ENCODE data around the gene TPM1.
"Not testable (repeated sequence)": the region's sequence is repeated elsewhere in the genome, so short reads cannot be mapped to it uniquely, and the experiment has no call there.

Gene TPM1

DNA sequence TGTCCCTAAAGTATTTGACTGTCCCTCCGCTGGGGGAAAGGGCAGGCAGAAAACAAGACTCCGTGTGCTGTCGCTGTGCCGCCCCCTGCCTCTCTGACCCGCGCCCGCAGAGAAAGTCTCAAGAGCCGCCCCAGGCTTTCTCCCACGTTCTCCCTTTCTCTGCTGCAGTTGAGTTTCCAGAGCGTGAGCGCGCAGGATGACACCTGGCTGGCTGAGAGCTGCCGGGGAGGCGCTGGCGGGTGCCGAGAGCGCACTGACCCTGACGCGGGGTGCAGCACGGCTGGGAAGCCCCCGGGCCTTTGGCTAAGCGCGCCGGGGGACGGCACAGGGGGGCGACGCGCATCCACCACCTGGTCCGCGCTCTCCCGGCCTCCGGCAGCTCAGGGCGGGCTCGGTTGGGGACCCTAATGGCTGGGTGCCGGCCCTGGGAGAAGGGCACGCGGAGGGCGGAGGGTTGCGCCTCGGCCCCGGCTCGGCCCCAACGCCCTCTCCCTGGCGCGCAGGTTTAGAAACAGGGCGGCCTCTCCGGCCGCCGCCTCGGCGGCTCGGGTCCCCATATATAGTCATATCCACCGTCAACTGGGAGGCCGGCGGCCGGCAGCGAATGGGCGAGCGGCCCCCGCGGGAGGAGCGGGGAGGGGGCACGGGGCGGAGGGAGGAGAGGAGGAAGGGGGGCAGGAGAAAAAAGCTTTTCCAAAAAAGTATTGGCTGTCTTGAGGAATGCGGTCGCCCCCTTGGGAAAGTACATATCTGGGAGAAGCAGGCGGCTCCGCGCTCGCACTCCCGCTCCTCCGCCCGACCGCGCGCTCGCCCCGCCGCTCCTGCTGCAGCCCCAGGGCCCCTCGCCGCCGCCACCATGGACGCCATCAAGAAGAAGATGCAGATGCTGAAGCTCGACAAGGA, at the start of gene TPM1:
Gene TPM1 (plus strand): TSS at position 774 of the 903 bp plus-strand sequence. CDS start 83 bp downstream, at position 857.
- peak; percentile 87 for DNase-seq (ENCODE audit: low read depth)

GRCh38 chr15:62993066-62993465, 49.5 kb upstream of the TPM1 start:
- no peak for DNase-seq (ENCODE audit: low read depth)

DNA sequence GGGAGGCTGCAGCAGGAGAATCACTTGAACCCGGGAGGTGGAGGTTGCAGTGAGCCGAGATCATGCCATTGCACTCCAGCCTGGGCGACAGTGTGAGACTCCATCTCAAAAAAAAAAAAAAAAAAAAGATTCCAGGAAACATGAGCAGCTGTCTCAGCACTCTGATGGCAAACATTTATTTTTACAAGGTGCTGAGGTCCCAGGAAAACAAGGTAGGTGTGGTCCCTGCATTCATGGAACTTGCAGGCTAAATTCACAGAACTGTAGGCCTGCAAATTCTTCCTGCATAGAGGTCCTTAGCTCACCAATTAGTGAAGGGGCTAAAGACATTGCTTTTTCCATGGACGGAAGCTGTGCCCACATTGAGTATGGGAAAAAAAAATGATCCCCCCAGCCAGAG, 48.9 kb upstream of the TPM1 start:
- DNase-seq (ENCODE audit: low read depth): not testable (repeated sequence)

DNA sequence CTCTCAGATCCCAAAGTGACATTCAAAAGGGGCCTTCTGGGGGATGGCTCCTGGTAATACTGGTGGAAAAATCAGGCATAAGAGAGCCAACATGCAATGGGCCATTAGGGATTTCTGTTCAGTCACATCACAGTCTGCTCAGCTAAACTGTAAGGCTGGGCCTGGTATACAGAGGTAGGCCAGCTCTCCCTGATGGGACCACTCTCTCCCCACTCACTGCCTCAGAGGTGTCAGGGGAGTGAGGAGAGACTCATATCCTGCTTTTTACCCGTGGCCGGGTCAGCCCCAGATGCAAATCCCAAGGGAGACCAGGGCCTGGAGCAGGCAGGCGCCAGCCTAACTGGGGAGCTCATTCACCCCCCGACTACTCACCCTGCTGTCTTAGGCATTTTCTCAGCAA, 48.1 kb upstream of the TPM1 start:
- DNase-seq (ENCODE audit: low read depth): no peak

- peak; percentile 75 for DNase-seq (ENCODE audit: low read depth)
Observed at GRCh38 chr15:62994975-62995681, 47.4 kb upstream of the TPM1 start.

DNA sequence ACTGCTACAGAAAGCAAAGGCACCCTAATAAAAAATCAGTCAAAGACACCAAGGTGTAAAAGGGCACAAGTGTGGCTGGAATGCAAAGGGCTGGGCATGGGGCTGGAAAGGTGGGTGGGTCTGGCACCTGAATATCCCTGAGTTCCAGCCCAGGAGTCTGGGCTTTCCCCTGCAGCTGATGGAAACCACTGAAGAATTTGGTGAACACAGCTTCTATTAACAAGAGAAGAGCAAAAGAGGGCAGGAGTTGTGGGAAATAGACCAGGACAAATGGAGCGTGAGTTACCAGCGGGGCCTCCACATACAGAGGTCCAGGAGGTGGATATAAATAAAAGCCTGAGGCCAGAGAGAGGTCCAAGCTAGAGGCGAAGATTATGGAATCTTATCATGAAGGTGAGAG, 45.1 kb upstream of the TPM1 start:
- DNase-seq (ENCODE audit: low read depth): no peak

DNA sequence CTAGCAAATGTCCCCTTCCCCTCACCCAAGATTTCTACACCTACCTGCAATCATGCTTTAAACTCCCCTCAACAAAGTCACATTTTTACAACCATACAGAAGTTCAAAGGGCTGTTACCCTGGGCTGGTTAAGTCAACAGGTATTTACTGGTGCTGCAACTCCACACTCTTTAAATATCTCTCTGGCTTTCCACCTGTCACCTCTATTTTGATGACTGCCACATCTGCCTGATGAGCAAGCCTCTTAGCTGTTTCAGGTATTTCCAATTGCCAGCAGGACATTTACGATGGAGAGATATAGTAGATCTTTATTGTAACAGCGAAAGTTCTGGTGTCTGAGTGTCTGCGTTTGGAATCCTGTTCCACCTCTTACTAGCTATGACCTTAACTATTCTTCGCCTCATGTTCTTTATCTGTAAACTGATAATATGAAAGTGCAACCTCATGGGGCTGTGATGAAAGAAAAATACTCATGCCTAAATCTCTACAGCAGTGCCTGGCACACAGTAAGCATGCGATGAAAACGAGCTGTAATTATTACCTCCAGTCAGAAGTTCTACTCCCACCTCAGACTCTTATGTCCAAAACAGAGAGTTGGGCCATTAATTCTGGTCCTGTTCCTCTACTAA, 44.2 kb upstream of the TPM1 start:
- no peak for DNase-seq (ENCODE audit: low read depth)

DNA sequence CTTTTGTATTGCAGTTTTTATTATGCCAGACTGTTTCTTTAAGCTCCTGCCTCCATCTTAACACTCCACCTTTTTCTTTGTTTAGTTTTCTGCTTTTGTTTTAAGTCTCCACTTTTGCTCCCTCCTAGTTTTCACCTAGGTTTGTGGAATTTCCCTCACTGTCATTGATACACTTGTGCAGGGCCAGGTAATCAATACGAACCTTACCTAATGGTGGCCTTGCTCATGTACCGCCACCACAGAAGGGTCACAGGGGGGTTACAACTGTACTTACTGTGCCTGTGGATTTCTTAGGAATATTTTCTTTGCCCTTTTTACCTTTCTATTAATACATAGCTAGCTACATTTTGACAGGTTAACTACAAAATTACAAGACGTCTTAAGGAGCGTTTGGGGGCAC, 43.4 kb upstream of the TPM1 start:
- DNase-seq (ENCODE audit: low read depth): no peak

GRCh38 chr15:62999923-63000561, 42.5 kb upstream of the TPM1 start:
- no peak for DNase-seq (ENCODE audit: low read depth)

DNA sequence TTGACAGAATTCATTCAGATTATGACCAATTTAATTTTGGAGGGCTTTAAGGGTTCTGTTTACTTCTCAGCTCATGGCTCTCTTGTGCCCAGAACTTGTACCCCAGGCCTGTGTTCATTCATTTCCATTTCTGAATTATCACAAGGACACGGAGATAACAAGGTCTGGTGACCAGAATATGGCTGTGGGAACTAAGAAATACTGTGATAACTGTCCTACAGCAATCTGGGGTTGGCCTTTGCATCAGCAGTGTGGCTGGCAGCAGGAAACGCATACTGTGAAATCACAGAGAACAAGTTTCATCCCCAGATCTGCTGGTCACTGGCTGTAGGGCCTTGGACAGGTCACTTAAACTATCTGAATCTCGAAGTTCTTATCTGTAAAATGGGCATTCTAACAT, 41.8 kb upstream of the TPM1 start:
- no peak for DNase-seq (ENCODE audit: low read depth)

DNA sequence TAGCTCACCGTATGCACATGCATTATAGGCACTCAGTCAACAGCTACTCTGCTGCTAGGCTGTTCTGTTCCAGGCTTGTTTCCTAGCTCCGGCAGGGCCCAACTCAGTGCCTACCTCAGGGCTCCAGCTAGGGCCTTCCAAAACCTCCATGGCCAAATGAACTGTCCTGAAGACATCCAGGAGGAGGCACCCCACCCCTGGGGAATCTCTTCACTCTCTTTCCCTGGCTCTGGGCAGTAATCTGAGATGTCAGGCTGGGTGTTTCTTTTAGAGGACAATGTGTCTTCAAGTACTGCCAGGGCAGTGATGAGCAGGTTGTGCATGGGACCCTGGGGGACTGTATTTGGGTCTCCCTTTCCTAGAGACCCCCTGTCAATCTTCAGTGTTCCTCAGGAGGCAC, 38.3 kb upstream of the TPM1 start:
- no peak for DNase-seq (ENCODE audit: low read depth)

DNA sequence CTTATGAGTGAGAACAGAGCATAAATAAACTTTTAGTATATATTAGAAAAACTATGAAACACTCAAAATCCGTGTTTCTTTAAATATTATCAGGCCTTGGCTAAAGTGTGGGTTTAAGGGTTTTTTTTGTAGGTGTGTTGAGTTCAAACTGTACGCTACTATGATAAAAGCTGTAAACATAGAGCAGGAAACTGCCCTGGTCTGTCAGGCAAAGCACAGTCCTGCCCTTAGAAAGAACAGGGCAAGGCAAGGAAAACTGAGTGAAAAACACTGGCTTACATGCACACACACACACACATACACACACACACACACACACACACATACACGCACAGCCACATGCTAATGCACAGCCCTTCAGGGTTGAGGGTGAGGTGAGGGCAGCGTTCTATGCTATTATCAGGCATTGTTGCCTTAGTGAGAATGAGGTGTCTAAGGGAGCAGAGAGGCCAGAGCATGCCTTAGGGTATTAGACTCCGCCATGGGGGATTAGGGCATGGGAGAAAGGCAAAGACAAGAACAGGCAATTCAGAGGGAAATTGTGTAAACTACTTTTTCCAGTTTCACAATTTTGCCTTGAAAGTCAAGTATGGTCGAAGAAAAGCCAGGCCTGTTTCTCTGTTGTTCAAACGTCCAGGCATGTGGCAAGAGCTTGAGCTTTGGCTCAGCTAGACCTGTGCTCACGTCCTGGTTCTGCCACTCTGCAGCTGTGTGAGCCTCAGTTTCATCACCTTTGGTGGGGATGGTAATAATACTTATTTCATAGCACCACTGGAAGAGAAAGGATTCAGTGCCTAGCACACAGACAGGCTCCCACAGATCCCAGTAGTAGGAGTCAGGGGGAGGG, 36.3 kb upstream of the TPM1 start:
- peak; percentile 51 for DNase-seq (ENCODE audit: low read depth)

DNA sequence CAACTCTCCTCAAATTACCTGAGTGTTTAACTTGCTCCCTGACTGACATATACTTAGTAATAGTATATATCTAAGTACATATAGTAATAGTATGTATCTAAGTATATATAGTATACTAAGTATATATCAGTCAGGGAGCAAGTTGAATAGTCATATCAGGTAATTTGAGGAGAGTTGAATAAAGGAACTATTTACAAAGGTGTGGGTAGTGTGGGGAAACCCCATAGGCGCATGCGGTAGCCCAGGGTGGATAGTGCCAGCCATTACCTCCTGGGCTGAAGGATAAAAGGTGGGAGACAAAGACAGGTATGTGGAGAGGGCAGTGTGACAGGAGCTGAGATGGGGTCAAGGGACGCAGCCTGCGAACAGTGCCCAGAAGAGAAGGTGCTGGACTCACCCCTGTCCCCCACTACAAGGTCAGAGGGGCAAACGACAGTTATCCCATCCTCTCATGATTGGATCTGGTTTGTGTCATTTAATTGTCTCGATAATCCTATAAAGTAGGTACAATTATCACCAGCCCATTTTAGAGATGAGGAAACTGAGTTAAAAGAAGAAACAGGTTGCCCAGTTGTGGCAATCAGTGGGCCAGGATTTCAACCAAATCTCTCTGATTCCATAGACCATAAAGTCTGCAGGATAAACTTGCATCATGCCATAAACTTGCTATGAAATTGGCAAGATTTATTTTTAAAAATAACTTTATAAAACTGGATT, 34.1 kb upstream of the TPM1 start:
- DNase-seq (ENCODE audit: low read depth): no peak

- DNase-seq (ENCODE audit: low read depth): no peak
Observed at GRCh38 chr15:63010386-63010785, 32.2 kb upstream of the TPM1 start.

DNA sequence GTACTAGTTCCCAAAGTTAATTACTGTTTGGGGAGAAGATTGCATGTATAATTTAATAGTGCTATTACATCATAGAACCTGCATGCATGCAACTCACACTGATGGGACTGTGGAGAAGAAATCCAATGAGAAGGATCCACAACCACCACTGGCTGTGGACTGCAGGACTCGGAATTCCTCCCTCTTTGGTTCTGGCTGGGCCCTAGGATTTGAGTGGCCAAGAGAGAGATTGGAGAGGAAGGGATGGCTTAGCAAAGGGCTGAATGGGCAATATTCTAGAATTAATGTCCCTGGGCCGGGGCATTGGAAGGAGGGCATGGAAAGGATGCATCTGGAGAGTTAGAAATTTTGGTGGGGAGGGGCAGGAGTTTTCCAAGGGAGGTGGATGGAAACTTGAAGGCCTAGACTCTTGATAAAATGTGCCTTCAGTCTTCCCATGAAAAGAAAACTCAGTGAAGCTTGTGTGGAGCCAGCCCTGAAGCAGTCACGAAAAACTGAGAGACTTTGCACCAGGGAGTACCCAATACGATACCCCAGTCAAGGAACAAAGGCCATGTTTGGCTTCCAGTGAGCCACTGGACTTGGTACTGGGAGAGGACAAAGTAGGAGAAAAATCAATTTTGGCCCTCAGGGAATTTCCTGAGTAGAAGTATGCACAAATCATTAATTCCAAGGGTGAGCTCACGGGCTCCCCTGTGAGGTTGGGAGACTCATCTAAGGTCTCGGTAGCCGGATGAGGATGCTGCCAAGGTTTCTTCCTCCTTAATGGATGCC, 31.4 kb upstream of the TPM1 start:
- DNase-seq (ENCODE audit: low read depth): no peak

DNA sequence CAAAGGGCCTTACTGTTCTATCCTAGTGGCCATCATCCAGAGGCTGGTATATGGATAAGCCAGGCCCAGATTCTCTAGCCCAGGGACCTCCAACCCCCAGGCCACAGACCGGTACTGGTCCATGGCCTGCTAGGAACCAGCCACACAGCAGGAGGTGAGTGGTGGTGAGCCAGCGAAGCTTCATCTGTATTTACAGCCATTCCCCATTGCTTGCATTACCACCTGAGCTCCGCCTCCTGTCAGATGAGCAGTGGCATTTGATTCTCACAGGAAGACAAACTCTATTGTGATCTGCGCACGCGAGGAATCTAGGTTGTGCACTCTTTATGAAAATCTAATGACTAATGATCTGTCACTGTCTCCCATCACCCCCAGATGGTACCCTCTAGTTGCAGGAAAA, 30.1 kb upstream of the TPM1 start:
- DNase-seq (ENCODE audit: low read depth): no peak

DNA sequence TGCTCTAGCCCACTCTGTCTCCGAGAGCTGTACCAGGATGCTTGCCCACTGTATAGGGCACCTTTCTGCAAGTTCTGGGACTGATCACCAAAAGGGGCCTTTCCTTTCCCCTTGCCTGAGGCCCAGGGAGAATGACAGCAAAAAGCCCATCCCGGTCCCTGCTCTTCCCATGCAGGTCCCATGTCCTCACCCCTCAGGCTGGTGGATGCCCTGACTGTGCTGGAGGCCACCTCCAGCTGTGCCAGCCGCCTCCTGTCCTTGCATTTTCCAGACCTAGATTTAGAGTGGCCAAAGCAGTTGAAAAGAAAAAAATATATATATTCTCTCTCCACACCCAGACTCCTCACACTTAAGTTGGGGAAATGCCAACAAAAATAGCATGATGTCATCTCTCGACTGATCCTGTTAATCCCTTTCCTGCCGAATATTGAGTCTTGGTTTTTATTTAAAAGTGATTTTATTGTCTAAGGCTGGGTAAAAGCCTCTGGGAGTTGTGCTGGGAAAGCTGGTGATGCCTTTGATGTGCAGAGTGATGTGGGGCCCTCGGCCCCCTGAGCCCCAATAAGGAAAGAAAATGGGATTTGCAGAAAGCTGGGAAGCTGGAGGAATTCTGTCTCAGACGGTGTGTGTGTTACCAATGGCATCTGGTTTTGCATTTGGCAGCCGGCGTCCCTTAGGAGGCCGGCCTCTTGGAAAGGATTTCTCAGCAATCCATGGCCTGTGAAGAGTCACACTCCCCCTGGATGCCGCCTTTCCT, 29.3 kb upstream of the TPM1 start:
- DNase-seq (ENCODE audit: low read depth): peak; percentile 91

GRCh38 chr15:63014578-63014977, 28.0 kb upstream of the TPM1 start:
- DNase-seq (ENCODE audit: low read depth): no peak

DNA sequence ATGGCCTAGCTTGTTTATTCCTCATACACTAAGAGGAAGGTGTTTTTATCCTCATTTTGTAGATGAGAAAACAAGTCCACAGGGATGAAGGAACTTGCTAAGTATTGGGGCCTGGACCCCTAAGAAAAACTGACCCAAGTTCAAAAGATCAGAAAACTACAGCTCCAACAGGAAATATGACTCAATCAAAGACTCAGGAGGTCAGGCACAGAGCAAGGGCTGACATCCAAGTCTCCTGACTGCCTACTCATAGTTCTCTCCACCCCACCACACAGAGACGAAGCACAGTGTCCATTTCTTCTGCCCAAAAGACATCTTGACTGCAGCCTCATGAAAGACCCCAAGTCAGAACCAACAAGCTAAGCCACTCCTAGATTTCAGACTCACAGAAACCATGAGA, 26.9 kb upstream of the TPM1 start:
- DNase-seq (ENCODE audit: low read depth): peak; percentile 86

Measured in iris pigment epithelial cell (primary cell).